Measurements from ENCODE around the gene PEX11B.

The PEX11B gene

DNA sequence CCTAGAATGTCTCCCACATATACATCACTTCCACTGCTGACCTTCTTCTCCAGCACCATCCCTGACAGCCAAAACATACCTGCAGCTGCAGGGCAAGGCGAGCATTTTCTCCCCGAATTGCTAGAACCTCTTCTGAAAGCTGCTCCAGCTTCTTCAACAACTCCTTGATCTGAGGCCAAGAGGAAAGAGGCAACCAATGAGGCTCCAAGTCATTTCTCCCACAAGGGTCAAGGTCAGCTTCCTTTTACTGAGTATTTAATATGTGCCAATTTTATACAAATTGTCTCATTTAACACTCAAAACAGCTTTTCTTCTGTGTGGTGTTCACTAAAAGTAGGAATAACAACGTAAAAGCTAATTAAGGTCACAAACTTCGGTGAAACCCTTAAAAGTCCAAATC is 50.3 kb downstream of the PEX11B start:
- DNase-seq, result no peak

DNA sequence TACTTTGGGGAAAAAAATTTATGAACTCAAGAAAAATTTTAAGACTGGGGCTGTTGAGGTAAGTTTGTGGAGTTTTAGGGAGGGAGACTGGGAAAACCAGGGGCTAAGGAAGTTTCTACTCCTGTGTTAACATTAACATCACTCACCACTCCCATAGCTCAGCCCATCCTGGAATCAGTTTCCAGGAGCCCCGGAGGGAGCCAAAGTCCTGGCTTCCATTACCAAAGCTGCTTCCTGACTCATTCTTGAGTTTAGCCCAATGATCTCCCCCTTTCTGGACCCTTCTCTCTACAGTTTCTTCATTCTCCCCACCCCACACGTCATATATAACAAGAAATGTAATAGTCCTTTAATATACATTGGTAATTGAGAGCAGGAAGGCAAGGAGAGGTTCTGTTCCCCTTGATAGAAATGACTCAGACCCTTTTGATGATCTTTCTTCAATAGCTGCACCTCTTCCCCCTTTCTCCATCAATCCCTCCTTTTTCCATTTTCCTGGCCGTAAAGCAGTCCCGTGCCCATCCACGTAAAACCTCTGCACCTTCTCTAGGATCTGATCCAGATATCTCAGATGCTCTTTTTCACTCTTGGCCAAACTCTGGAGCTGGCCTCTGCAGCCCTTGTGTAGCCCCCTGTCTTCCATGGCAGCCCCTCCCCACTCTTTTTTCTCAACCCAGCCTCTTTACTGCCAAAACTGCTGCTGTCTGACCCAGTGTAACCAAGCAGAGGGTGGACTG is 55.1 kb downstream of the PEX11B start:
- DNase-seq, result no peak

All from NCI-H2029 treated with DMSO at 0.1 percent for 48 hours (cell line).